NCI-H2107 (cell line): ENCODE measurements around the gene WASF2.
"Not testable (repeated sequence)": the region's sequence is repeated elsewhere in the genome, so short reads cannot be mapped to it uniquely, and the experiment has no call there.

Experiments
- DNase-seq: peaks from one replicate; lab custom pipeline; 2025; lab: John Stamatoyannopoulos, UW

WASF2 gene

GRCh38 chr1:27496604-27497155 lies 6.7 kb upstream of the WASF2 start:
- peak; percentile 21 for DNase-seq

GRCh38 chr1:27492796-27493195 lies 2.8 kb upstream of the WASF2 start:
- no peak for DNase-seq

DNA sequence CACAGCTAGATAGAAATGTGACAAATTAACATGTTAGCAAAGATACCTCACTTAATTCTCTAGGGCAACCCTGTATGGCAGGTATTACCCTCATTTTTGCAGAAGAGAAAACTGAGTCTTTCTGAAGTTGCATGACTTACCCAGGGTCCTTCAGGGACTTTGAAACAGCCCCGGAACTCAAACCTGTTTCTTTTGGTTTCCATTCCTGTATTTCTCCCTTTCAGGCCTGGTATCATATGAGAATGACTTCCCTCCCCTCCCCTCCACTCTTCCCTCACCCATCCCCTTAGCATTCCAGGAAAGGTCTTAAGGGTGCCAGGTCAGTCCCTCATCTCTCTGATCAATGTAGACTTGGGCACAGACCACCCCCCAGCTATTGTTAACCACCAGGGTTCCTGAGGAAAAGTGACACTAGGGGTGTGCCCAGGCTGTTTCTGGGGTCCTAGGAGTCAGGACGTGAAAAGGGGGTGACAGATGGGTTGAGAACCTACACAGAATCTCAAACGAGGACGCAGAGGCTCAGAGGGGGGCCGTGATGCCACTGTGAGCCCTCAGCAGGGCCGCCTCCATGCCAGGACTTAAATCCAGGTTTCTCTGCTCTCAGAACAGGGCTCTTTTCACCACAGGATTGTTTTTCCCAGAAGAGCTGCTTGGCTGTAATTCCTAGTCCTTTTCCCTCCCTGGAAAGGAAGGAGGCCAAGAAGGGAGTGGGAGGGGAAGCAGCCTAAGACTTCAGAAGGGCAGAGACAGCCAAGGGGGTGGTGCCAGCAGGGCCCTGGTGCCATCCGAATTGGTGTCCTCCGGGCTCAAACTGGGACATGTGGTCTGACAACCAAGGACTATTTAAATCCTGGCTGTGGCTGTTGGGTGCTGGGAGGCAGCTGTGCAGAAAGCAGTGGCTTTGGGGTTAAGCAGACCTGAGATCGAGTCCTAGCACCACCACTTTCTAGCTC lies 2.1 kb upstream of the WASF2 start:
- no peak for DNase-seq

- no peak for DNase-seq
Measured at GRCh38 chr1:27489501-27489972, 430 bp downstream of the WASF2 start.

DNA sequence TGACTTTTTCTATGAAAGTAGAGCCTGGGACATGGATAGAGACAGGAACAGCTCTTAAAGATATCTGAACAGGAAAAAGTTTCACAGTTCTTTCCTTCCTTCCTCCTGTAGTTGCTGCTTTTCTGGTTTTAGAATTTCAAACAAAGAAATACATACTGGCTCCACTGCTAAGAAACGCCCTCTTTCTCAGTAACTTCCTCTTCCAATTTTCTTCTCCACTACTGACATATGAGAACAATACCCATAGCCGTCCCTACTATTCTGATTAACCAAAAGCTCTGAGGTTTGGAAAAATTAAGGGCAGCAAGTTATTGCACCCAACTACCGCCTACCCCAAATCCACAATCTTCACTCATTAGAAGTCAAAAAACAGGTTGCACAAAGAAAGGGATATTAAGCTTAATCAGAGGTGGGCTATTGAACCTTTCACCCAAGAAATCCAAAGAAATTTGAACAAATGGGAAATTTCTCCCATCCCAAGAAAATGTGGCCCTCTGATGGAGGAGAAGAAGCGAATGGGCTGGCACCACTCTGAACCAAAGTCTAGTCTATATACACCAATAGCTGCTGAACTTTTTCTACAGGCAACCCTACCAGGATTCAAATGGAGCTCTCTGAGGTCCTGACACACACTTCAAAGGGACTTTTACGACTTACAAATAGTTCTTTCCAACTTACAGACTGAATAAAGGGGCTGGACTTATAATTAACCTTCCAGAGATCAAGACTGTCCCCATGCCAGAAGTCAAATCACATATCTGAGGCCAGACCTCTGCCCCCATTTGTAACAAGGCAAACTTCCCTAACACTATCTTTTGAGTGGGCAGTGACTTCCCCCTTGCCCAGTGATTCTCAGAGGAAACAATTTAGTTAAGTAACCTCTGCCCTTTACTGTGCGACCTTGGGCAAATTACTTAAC lies 1.7 kb downstream of the WASF2 start:
- DNase-seq: no peak

DNA sequence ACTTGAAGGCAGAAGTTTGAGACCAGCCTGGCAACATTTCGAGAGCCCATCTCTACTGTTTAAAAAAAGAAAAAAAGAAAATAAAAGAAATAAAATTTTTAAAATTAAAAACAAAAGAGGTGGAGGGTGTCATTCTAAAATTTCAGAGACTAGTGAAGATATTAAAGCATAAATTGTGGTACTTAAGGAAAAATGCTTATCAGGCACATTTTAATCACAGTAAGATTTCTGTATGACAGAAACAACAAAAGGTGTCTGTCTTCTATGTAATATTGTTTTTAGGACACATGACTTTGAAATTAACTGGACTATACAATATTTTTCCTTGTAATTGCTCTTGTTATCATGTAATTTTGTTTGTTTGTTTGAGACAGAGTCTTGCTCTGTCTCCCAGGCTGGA lies 4.6 kb downstream of the WASF2 start:
- no peak for DNase-seq

- no peak for DNase-seq
Measured at GRCh38 chr1:27483659-27484058, 6.3 kb downstream of the WASF2 start.

- no peak for DNase-seq
Measured at GRCh38 chr1:27481994-27482620, 7.9 kb downstream of the WASF2 start.

DNA sequence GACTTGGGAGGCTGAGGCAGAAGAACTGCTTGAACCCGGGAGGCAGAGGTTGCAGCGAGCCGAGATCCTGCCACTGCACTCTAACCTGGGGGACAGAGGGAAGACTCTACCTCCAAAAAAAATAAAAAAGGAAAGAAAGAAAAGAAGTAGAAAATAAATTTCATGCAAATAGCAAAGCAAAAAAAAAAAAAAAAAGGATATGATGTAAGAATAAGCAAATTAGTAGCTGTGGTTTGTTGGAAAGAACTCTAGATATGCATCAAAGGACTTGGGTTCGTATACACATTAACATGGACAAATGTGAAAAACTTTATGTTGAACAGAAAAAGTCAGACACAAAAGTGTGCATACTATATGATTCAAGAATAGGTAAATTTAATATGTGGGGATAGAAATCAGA lies 11.9 kb downstream of the WASF2 start:
- no peak for DNase-seq

DNA sequence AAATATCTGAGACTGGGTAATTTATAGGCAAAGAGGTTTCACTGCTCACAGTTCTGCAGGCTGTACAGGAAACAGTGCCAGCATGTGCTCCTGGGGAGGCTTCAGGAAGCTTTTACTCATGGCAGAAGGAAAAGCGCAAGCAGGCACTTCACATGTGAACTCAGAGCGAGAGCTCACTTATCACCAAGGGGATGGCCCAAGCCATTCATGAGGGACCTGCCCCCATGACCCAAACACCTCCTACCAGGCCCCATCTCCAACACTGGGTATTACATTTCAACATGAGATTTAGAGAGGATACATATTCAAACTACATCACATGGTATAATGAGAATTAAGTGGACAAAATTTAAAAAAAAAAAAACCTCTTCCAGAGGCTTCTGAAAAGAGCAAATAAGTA lies 13.7 kb downstream of the WASF2 start:
- DNase-seq: no peak

- DNase-seq: no peak
Measured at GRCh38 chr1:27475720-27476119, 14.2 kb downstream of the WASF2 start.

GRCh38 chr1:27473755-27474154 lies 16.2 kb downstream of the WASF2 start:
- no peak for DNase-seq

GRCh38 chr1:27472098-27472497 lies 17.9 kb downstream of the WASF2 start:
- not testable (repeated sequence) for DNase-seq

DNA sequence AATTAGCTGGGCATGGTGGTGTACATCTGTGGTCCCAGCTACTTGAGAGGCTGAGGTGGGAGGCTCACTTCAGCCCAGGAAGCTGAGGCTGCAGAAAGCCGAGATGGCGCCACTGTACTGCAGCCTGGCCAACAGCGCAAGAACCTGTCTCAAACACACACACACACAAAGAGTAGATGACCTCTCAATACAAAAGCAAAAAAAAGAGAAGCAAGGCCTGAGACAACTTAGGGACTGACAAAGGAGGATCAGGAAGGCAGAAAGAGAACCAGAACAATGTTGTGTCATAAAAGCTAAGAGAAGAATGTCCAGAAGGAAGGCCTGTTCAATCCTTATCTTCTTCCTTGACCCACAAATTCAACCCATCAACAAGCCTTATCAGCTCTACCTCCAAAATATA lies 18.5 kb downstream of the WASF2 start:
- DNase-seq: no peak

DNA sequence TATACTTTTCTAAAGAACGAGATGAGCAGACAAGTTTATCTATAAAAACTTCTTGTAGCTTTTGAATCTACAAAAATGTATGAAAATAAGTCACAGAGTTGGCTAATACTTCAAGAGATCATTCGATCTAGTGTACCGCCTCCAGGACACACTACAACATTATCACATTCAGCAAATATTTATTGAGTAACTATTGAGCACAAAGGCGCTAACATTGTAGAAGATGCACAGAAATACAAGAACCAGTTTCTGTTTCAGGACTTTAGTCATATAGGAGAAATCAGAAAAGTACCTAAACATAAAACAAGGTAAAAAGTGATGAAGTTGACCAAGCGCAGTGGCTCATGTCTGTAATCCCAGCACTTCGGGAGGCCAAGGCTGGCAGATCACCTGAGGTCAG lies 20.6 kb downstream of the WASF2 start:
- DNase-seq: no peak

- DNase-seq: not testable (repeated sequence)
Measured at GRCh38 chr1:27468378-27468777, 21.6 kb downstream of the WASF2 start.

GRCh38 chr1:27464926-27465647 lies 24.9 kb downstream of the WASF2 start:
- no peak for DNase-seq

DNA sequence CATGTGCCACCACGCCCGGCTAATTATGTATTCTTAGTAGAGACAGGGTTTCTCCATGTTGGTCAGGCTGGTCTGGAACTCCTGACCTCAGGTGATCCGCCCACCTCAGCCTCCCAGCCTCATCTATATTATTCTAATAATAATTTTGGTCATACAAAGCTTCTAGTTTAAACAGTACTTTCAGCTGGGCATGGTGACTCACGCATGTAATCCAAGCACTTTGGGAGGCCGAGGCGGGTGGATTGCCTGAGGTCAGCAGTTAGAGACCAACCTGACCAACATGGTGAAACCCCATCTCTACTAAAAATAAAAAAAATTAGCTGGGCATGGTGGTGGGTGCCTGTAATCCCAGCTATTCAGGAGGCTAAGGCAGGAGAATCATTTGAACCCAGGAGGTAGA lies 26.1 kb downstream of the WASF2 start:
- DNase-seq: not testable (repeated sequence)

DNA sequence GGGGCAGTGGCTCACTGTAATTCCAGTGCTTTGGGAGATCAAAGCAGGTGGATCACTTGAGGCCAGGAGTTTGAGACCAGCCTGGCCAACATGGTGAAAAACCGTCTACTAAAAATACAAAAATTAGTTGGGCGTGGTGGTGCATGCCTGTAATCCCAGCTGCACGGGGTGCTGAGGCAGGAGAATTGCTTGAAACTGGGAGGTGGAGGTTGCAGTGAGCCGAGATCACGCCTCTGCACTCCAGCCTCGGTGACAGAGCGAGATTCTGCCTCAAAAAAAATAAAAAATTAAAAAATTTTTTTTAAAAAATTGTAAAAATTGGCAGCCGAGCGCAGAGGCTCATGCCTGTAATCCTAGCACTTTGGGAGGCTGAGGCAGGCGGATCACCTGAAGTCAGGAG lies 31.4 kb downstream of the WASF2 start:
- DNase-seq: not testable (repeated sequence)

GRCh38 chr1:27455139-27455811 lies 34.7 kb downstream of the WASF2 start:
- DNase-seq: no peak

- no peak for DNase-seq
Measured at GRCh38 chr1:27454610-27455009, 35.4 kb downstream of the WASF2 start.
